Brain microvascular endothelial cell (primary cell): ENCODE data around the gene ENO3.

Source experiments
- DNase-seq: peaks from one replicate; pipeline ENCODE4 v3.0.0-alpha.2; 2020
- H3K27ac ChIP-seq: fragments of 250-450 bp; sonication (Bioruptor Pico); 2 replicates; pipeline ENCODE4 v1.5.1; 2020; ENCODE audit warnings: mild to moderate bottlenecking, moderate library complexity
- H3K27me3 ChIP-seq: fragments of 250-450 bp; sonication (Bioruptor Pico); replicated peaks from 2 replicates; pipeline ENCODE4 v1.5.1; 2020; ENCODE audit warnings: mild to moderate bottlenecking
- H3K36me3 ChIP-seq: fragments of 250-450 bp; sonication (Bioruptor Pico); replicated peaks from 2 replicates; pipeline ENCODE4 v1.5.1; 2020; ENCODE audit warnings: mild to moderate bottlenecking
- H3K4me3 ChIP-seq: 2 replicates; pipeline ENCODE4 v1.5.1; 2011; ENCODE audit warnings: low read depth, mild to moderate bottlenecking, control low read depth, low read length, moderate library complexity
- in situ Hi-C: cut with HindIII; loops from 2 replicates; pipeline ENCODE4 v1.10.0; 2017; ENCODE audit warnings: low sequenced_read_pairs, low pct_ligation_motif_present
- TF ChIP-seq, protein P1 (sequence below): IDR thresholded peaks from 2 replicates; pipeline ENCODE4 v1.5.1; 2011; ENCODE audit warnings: low read depth, mild to moderate bottlenecking, moderate library complexity, low read length, control low read depth, inconsistent platforms; ENCODE audit errors: missing control alignments

The ENO3 gene

DNA sequence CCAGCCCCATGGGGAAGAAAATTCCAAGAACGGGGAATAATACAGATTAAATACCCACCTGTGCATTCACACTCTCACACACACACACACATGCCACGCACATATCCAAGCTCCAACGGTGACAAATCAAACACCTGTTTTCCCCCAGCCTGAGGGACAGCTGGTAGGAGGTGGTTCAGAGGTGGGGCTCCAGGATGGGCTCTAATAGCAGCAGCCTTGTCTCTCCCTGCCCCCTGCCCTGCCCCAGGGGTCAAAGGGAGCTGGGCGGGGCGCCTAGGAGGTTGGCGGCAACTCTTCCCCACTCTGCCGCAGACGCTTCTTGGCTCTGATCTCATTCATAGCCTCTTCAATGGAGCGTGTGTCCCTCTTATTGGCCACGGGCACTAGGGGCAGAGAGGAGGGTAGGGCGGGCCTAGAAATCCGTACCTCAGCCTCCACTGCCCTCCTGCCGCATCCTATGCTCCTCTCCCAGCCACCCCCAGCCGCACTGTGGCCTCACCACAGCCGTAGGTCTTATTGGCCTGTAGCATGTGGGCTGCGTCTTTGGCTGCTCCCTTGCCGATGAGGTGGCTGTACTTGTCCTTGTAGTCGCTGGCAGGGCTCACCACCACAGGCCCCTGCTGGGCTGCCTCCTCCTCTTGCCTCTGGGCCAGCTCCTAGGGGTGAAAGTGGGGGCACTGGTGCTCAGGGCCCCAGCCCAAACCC, 8.5 kb downstream of the ENO3 start:
- no peak overlapping the region for H3K27ac ChIP-seq
- in situ Hi-C loops = no loop called here
- no peak overlapping the region for H3K4me3 ChIP-seq
- TF ChIP-seq, protein P1, sequence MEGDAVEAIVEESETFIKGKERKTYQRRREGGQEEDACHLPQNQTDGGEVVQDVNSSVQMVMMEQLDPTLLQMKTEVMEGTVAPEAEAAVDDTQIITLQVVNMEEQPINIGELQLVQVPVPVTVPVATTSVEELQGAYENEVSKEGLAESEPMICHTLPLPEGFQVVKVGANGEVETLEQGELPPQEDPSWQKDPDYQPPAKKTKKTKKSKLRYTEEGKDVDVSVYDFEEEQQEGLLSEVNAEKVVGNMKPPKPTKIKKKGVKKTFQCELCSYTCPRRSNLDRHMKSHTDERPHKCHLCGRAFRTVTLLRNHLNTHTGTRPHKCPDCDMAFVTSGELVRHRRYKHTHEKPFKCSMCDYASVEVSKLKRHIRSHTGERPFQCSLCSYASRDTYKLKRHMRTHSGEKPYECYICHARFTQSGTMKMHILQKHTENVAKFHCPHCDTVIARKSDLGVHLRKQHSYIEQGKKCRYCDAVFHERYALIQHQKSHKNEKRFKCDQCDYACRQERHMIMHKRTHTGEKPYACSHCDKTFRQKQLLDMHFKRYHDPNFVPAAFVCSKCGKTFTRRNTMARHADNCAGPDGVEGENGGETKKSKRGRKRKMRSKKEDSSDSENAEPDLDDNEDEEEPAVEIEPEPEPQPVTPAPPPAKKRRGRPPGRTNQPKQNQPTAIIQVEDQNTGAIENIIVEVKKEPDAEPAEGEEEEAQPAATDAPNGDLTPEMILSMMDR = no peak
- H3K36me3 ChIP-seq = peaks cover 14% of the 10 kb centered on the region
- H3K27me3 ChIP-seq = no peaks in the 10 kb centered on the region
- DNase-seq = no peak

DNA sequence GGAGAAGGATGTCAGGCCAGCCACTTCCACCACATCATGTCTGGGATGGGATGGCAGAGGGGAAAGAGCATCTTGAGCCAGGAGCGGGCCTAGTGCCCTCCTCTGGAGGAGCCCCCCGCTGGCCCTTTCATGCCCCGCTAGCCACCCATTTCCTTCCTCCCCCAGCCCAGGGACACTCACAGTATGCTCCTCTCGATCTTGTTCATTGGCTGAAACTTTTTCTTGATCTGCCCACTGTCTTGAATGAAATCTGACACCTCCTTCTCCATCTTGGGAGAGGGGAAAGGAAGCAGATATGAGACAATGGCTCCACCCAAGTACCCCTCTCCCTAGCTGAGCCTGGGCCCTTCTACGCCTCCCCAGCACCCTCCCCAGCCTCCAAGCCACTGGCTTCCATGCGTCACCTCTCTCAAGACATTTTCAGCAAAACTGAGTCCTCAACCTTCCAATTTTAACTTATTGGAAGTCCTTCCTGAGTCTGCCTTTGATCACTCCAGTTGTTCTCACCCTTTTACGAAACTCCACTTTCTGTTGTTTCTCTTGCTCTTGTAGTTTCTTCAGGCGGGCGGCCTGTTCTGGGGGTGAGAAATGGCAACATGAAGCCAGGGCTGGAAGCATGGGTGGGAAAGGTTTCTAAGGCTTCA, 9.5 kb downstream of the ENO3 start:
- no peak overlapping the region for H3K27ac ChIP-seq
- TF ChIP-seq, protein P1 = no peak
- H3K36me3 ChIP-seq = peaks cover 14% of the 10 kb centered on the region
- in situ Hi-C loops = no loop called here
- no peaks in the 10 kb centered on the region for H3K27me3 ChIP-seq
- no peak for DNase-seq
- H3K4me3 ChIP-seq = no peak overlapping the region

DNA sequence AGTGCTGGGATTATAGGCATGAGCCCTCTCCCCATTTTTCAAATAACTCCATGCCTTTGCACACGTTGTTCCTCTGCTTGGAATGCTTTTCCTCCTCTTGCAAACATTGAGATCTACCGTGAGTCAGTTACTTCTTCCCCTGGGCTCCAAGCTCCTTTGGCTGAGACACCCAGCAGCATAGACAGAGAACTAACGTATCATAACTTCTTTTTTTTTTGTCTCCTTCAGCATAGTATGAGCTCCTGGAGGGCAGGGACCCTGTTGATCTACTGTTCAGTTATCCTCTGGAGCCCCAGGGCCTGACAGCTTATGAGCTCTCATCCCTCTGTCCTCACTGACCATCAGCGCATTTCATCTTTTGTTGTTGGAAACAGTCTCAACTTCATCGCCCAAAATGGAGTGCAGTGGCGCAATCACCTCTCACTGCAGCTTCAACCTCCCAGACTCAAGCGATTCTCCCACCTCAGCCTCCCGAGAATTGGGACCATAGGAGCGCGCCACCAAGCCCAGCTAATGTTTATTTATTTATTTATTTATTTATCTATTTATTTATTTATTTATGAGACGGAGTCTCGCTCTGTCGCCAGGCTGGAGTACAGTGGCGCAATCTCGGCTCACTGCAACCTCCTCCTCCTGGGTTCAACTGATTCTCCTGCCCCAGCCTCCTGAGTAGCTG, 14.5 kb downstream of the ENO3 start:
- Histone ChIP-seq H3K27me3 (no peaks in the 10 kb centered on the region), H3K27ac (no peak overlapping the region), H3K36me3 (peaks cover 15% of the 10 kb centered on the region), H3K4me3 (no peak overlapping the region)
- TF ChIP-seq, protein P1 = no peak
- in situ Hi-C loops = no loop called here
- no peak for DNase-seq

DNA sequence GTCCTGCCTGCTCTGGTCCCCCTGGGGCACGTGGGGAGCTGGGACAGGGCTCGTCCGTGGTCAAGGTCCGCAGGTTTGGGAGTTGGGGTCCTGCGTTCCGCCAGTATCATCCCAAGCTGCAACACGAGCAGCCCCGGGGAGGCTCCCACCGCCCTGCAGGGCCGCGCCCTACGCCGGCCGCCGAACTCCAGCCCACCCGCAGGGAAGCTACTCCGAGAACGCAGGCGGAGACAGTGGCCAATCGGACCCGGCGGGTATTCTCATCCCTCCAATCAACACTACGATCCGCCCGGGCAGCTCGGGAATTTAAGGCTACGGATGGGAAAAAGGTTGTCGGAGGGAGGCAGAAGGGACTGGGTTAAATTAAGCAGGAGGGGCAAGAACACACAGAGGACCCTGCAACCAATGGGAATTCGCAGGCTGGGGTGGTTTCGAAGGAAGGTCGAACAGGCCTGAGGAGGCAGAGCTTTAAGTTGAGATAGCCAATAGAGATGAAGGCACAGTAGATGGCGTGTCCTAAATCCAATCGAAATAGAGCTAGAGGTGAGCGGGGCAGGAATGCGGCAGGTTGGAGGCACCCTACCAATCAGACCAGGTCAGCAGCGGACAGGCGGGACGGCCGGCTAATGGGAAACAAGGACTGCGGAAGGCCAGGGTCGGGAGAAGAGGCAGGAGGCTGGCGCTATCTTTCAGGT, 16.1 kb downstream of the ENO3 start:
- peaks cover 19% of the 10 kb centered on the region for H3K36me3 ChIP-seq
- H3K27me3 ChIP-seq = no peaks in the 10 kb centered on the region
- H3K4me3 ChIP-seq = peak overlapping the region; percentile 84
- in situ Hi-C loops = no loop called here
- peak overlapping the region; percentile 97 for H3K27ac ChIP-seq
- TF ChIP-seq, protein P1 = no peak
- DNase-seq = peak; percentile 100

DNA sequence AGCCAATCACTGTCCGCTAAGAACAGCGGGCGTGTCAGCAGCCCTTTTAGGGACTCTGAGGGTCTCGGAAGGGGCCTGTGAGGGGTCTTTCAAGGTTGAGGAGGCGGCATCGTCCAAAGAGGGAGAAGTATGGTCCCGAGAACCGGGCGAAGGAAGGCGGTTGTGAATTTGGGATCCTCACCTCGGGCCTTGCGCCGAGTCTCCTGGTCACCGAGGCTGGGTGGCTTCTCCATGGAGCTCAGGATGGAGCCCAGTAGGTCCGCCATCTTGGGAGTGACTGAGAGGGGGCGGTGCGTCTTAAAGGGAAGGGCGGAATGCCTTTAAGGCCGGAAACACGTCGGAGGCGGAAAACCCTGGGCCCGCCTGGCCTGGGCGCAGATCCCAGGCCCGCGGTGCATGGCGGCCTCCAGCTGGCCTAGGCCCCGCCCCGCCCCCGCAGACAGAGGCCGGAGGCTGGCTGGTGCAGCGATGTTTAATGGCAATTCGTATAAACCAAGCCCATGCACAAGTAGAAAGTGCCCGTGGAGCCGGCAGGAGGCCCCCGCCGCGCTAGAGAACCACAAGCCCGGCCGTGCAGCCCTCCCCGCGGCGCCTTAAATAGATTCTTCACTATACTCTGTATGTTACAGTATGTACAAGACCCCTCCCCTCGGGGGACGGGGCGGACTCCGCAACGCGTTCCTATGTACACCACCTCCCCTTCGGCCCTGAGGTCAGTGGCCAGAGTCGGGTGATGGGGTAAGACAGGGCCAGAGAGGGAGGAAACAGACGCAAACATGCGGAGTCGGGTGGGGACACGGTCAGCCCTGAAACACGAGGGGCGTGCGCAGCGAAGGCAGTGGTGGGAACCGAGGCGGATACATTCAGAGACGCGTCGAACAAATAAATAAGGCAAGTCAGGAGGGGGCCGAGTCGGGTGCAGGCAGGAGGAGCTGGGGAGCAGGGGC, 16.9 kb downstream of the ENO3 start, which contains the start of gene SPAG7:
TSS of gene SPAG7 (minus strand) at position 279 of the 947 bp plus-strand sequence. CDS start at position 266, 13 bp downstream.
- TF ChIP-seq, protein P1 = peak; percentile 7
- H3K27me3 ChIP-seq = no peaks in the 10 kb centered on the region
- peak within 1 kb of the TSS; percentile 84 for H3K4me3 ChIP-seq
- in situ Hi-C loops = no loop called here
- peak within 1 kb of the TSS; percentile 97 for H3K27ac ChIP-seq
- H3K36me3 ChIP-seq = peaks cover 28% of the 10 kb centered on the region
- peak; percentile 93 for DNase-seq
